ENCODE measurements around the gene ADAMTS8. TPM values are rescaled to one million over a fixed set of nuclear protein-coding genes. Genes with fewer than 3 reads are reported as not detected.

ADAMTS8 gene
- polyA plus RNA-seq, 6 donors from 2014 or later, result 0.13 TPM; not detected in 5

GRCh38 chr11:130381317-130381716 lies 47.1 kb downstream of the ADAMTS8 start:
- Mint-ChIP-seq H3K36me3 (no peaks in the 10 kb centered on the region), H3K4me3 (no peak overlapping the region)

GRCh38 chr11:130380778-130381177 lies 47.6 kb downstream of the ADAMTS8 start:
- Mint-ChIP-seq H3K27ac (no peak overlapping the region), H3K9me3 (no peaks in the 10 kb centered on the region), H3K27me3 (peaks cover 5 to 25% (median 7%) of the 10 kb centered on the region in 3 donors), H3K4me1 (no peaks in the 10 kb centered on the region), H3K36me3 (no peaks in the 10 kb centered on the region), H3K4me3 (no peak overlapping the region)
- no peak for ATAC-seq (ENCODE audit: low read depth in 2 of 2)
- DNase-seq, result no peak

More at GRCh38 chr11:130381317-130381716, 47.1 kb downstream of the ADAMTS8 start:
- no peaks in the 10 kb centered on the region for H3K4me1 Mint-ChIP-seq
- no peaks in the 10 kb centered on the region for H3K9me3 Mint-ChIP-seq
- ATAC-seq (ENCODE audit: low read depth in 2 of 2) (no peak), DNase-seq (no peak)
- H3K27me3 Mint-ChIP-seq, result peaks cover 5 to 25% (median 7%) of the 10 kb centered on the region in 3 donors
- no peak overlapping the region for H3K27ac Mint-ChIP-seq

- H3K9me3 Mint-ChIP-seq, result peaks cover 0 to 2% (median 0%) of the 10 kb centered on the region in 7 donors
- H3K27me3 Mint-ChIP-seq, result peaks cover 5 to 31% (median 16%) of the 10 kb centered on the region in 3 donors
- H3K27ac Mint-ChIP-seq, result no peak overlapping the region
- no peaks in the 10 kb centered on the region for H3K4me1 Mint-ChIP-seq
- ATAC-seq (ENCODE audit: low read depth in 2 of 2) (no peak), DNase-seq (no peak)
- no peak overlapping the region for H3K4me3 Mint-ChIP-seq
- no peaks in the 10 kb centered on the region for H3K36me3 Mint-ChIP-seq
Observed at GRCh38 chr11:130379276-130379675, 49.1 kb downstream of the ADAMTS8 start.

GRCh38 chr11:130370845-130371590 lies 57.4 kb downstream of the ADAMTS8 start:
- Mint-ChIP-seq H3K36me3 (no peaks in the 10 kb centered on the region), H3K27me3 (peaks cover 14 to 25% (median 19%) of the 10 kb centered on the region in 3 donors), H3K4me1 (no peaks in the 10 kb centered on the region), H3K27ac (no peak overlapping the region), H3K9me3 (peaks cover 0 to 2% (median 0%) of the 10 kb centered on the region in 7 donors), H3K4me3 (no peak overlapping the region)
- no peak for ATAC-seq (ENCODE audit: low read depth in 2 of 2)
- DNase-seq, result no peak

GRCh38 chr11:130369713-130370112 lies 58.7 kb downstream of the ADAMTS8 start:
- DNase-seq (no peak), ATAC-seq (ENCODE audit: low read depth in 2 of 2) (no peak)
- peaks cover 0 to under 1% (median 0%) of the 10 kb centered on the region in 7 donors for H3K9me3 Mint-ChIP-seq
- no peak overlapping the region for H3K27ac Mint-ChIP-seq
- H3K27me3 Mint-ChIP-seq, result peaks cover 11 to 17% (median 16%) of the 10 kb centered on the region in 3 donors
- H3K4me3 Mint-ChIP-seq, result no peak overlapping the region
- no peaks in the 10 kb centered on the region for H3K36me3 Mint-ChIP-seq
- no peaks in the 10 kb centered on the region for H3K4me1 Mint-ChIP-seq

- H3K27ac Mint-ChIP-seq, result no peak overlapping the region
- no peak overlapping the region for H3K4me3 Mint-ChIP-seq
- H3K4me1 Mint-ChIP-seq, result no peaks in the 10 kb centered on the region
- ATAC-seq (ENCODE audit: low read depth in 2 of 2) (no peak), DNase-seq (no peak)
- no peaks in the 10 kb centered on the region for H3K36me3 Mint-ChIP-seq
- H3K27me3 Mint-ChIP-seq, result peaks cover 6 to 17% (median 16%) of the 10 kb centered on the region in 3 donors
- H3K9me3 Mint-ChIP-seq, result no peaks in the 10 kb centered on the region
Observed at GRCh38 chr11:130369141-130369691, 59.2 kb downstream of the ADAMTS8 start.

GRCh38 chr11:130359419-130359818 lies 69.0 kb downstream of the ADAMTS8 start:
- Mint-ChIP-seq H3K27ac (no peak overlapping the region), H3K4me1 (no peaks in the 10 kb centered on the region), H3K9me3 (peaks cover 7 to 52% (median 39%) of the 10 kb centered on the region in 7 donors), H3K27me3 (peaks cover 0 to 7% (median 0%) of the 10 kb centered on the region in 3 donors), H3K36me3 (peaks cover 8 to 26% of the 10 kb centered on the region in 2 donors), H3K4me3 (no peak overlapping the region)
- no peak for ATAC-seq (ENCODE audit: low read depth in 2 of 2)
- DNase-seq, result no peak

- Mint-ChIP-seq H3K36me3 (peaks cover 8 to 26% of the 10 kb centered on the region in 2 donors), H3K4me1 (no peaks in the 10 kb centered on the region), H3K4me3 (no peak overlapping the region), H3K27me3 (peaks cover 0 to 5% (median 0%) of the 10 kb centered on the region in 3 donors), H3K9me3 (peaks cover 11 to 59% (median 43%) of the 10 kb centered on the region in 7 donors), H3K27ac (no peak overlapping the region)
- no peak for ATAC-seq (ENCODE audit: low read depth in 2 of 2)
- no peak for DNase-seq
Observed at GRCh38 chr11:130358398-130358797, 70.0 kb downstream of the ADAMTS8 start.

Other genes starting within 250 kb of the ADAMTS8 start
- 1 to 10 TPM; 4.6 to 9.5 (median 7.5) TPM for gene ZBTB44, start 113.7 kb downstream of the ADAMTS8 start, polyA plus RNA-seq (ENCODE audit: low read depth in 6 of 6)
- not detected for gene ADAMTS15, start 20.0 kb upstream of the ADAMTS8 start, polyA plus RNA-seq (ENCODE audit: low read depth in 6 of 6)